GM18520 (cell line): Measurements from ENCODE around the gene MYO5B.

Experiments used
- ATAC-seq: cut with Tn5 transposase; IDR thresholded peaks from one replicate; pipeline ENCODE4 v1.9.1; 2021; ENCODE audit not compliant: unreplicated experiment

Gene MYO5B

DNA sequence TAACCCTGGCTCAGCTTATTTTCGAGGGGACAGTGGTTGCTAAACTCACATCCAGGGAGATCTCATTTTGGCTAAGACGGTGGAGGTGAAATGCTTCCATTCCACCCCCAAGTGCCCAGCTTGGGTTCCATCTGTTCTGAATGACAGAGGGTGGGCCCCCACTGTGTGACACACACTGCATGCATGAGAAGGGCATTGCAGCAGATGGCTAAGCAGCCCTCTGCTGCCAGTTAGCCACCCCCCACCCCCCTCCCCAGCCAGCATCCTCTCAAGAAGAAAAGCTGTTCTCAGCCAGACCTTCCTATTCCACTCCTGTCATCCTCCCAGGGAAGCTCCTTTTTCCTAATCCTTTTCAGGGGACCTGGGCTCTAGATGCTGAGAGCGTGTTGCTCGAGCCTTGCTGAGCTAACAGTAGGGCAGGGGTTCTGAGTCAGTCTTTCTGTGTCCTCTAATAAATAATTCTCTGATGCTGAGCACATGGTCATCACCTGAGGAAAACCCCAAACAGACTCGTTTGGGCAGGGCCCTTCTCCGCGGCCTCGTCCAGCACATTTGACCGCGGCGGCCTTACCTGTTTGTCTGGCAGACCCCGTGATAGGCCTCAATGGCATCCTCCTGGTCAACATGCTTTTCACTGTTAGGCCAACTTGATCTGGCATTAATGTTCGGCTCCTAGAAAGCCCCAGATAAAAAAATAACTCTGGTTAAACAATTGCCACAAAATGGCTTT is 332.1 kb downstream of the MYO5B start:
- ATAC-seq: no peak

DNA sequence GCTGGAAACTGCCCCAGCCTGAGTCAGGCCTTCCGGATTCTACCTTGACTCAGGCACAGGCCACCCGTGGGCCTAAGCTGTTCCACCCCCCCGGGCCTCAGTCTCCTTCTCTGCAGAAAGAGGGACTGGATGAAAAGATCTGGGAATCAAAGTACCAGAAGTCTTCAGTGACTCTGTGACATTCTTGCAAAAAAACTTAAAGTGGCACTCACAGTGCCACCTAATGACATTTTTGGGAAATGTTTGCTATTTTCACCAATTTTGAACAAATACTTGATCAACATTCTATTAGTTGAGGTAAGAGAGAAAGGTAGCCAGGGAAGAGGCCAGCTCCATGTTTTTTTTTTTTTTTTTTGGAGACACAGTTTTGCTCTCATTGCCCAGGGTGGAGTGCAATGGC is 333.3 kb downstream of the MYO5B start:
- no peak for ATAC-seq

DNA sequence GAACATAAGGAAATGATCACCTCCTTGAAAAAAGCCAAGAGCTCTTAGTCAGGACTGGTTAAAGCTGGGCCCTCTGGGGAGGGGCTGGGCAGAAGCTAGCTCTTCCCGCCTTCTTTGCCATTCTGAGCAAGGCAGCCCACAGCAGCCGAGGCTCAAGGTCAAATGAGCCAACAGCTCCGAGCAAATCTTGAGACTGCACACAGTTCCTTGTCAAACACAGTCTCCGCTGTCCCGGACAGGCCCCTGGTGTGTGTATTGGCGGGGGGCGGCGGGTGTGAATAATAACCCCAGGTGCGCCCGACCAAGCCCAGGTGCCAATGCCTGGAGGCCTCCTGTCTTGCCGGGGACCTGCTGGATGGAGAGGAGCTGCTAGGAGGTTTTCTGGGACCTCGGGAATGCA is 335.2 kb downstream of the MYO5B start:
- no peak for ATAC-seq

DNA sequence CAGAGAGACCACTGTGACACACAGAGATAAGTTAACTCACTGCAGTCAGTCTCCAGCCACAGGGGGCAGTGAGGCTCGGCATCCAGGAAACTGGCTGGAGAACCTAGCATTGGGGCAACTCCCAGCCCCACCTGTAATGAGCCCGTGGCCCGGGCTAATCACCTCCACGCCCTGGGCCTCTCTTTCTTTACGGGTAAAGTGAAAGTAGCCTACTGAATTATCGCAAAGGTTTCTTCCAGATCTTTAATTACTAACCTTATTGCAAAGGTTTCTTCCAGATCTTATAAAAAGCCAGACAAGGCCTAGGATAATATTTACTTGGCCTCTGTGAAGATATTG is 336.0 kb downstream of the MYO5B start:
- ATAC-seq: no peak

DNA sequence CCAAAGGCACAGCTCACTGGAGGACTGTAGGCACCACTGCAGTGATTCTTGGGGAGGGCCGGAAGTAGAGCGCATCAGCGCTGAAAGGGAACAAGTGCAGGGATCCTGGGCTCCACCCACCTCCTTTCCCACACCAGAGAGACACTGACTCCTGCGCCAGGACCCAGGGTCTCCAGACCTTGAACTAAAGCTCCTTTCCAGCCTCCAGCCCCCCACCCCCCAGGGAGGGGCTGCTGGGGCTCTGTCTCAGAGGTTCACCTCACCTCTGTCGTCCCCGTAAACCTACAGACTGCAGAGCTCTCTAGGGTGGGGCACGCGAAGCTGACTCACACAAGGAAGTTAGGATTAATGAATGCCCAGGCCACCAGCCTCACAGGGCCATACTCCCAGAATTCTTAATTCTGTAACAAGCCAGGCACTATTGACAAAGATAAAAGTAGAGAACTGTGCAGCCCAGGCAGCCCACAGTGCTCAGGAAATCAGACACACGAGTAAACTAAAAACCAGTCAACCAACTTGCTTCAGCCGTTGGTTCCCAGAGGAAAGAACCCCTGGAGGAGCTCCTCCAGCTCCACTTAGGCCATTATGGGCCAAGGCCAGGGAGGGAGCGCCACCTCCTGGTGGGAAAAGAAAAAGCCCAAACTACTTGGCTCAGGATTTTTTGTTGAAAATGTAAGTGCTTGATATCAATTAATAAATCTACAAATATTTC is 336.5 kb downstream of the MYO5B start:
- ATAC-seq: no peak

DNA sequence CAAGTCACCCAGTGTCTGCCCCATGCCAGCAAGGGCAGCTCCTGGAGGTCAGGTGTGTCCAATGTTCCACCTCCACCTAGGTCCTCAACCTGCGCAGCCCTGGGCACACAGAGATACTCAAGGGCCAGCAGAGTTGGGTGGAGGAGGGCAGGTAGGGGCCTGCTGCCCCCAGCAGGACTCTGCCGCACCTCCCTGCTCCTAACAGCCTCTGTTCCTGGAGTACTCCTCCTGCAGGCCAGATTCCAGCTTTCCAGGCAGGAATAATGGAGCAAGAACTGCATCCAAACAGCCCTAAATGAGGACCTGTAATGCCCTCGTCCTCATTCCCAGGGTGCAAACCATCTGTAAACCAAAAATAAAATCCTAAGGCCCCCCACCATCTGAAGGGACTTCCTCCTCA is 337.2 kb downstream of the MYO5B start:
- no peak for ATAC-seq

DNA sequence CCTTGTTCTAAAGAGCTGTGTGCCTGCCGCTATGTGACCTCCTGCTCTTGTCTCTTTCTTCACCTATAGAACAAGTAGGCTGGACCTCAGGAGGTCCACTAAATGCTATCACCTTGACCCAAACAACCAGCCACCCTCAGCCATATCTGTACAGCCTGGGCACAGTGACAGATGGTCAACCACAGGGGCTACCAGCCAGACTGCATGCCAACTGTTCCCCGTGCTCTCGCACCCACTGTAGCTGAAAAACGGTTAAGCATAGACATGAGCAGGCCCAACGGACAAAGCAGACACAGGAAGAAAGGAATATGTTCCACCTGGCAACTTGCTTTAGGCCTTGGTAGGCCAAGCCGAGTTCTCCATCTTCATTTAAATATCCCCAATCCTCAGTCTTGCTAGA is 338.5 kb downstream of the MYO5B start:
- ATAC-seq: no peak

DNA sequence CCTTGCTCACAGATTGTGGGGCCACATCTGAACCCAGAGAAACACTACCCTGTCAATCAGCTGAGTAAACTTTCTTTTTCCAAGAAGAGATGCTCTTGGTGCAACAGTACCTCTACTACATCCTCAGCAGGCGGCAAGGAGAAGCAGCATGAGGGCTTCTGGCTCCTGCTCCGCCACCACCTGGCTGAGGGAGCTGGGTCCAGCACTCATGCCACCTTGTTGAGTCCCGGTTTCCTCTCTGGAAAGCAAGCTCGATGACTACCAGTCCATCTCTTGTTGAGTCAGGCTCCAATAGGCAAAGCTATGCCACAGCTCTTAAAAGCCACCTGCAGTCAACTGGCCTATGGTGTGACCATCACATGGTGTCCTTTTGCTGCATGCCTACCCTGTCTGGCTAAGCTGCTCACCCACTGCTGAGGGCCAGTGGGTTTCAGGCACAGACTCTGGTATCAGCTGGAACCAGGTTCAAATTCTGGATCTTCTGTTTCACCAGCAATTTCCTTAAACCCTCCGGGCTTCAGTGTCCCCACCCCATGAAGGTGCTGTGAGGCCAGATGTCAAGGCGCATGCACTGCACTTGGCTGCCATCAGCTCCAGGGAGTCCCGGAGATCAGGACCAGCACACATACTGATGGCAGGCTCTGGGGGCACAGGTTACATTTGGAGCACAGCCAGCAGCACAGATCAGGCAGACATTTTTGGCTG is 339.1 kb downstream of the MYO5B start:
- no peak for ATAC-seq

DNA sequence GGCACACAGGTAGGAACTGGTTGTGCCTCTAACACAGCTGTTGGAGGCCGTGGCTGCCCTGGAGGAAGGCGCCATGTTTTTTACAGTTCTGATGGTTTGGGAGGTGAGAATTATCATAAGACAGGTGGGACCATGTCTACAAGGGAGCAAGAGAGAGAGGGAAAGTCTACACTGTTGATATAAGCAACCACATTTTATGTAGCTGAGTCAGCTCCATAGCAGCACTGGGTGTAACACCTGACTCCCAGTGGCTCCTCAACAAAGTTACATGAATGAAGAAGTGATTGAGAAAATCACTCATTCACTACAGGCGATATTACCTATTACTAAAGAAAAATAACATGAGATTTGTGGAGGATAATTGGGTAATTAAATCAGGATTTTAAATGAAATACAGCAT is 340.3 kb downstream of the MYO5B start:
- ATAC-seq: no peak

DNA sequence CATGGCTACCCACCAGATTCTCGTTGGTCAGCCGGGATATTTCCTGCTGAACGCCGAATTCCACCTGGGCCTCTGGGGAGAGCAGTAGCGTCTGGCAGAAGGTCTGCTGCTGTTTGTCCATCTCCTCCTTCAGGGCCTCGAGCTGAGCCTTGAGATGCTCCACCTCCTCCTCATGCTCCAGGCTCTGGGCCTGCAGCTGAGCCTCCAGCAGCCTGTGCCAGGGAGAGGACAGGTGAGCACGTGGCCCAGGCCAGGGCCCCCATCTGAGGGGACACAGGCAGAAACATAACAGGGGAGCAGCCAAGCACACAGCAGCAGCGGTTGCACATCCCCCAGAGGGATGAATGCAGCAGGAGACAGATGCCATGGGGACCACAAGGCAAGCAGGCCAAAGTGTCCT is 341.5 kb downstream of the MYO5B start:
- ATAC-seq: no peak

DNA sequence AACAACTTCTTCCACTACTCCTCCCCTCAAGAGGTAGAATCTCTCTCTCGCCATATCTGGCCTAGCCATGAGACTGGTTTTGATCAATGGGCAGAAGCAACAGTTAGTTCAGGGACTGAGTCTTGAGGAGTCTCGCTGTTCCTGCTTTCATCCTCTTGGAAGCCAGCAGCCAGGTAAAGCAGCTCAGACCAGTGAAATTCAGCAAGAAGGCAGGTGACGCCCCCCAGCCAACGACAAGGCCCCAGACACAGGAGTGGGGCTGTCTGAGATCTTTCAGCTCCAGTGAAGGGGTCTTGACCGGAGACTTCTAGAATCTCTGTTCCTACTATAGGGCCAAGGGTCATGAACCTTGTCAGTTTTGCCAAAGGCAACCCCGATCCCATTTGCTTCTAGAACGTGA is 341.9 kb downstream of the MYO5B start:
- no peak for ATAC-seq

DNA sequence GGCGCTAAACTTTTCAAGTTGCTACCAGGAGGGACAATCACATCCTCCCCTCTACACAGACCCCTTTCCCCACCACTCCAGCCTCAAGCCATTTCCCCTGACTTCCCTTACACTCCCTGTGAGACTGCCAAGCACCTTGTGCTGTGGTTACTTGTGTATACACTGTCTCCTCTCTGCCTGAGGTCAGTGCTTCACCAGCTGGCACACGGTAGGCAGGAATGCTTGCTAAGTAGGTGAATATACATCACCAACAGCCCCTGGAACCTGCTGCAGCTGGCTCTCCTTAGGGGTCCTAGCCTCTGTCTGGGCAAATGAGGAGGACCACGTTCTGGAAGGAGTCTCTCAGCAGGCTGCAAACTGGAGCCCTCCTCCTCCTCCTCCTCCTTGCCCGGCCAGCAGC is 343.3 kb downstream of the MYO5B start:
- ATAC-seq: no peak

DNA sequence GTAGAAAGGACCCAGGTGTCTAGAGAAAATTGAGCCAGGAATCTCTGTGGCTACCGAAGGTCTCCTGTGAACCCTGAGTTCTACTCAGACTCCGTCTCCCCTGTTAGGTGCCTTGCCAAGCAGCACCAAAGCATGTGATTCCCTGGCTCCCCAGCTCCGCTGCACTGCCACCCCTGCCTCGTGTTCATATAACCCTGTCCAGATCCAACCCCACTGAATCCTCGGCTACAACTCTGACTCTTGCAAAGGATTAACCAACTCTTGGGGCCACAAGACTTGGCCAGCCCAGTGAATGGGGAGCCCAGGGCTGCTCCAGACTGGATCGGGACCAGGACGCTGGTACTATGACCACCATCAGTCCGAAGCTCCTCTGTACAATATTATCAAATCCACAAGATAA is 344.3 kb downstream of the MYO5B start:
- ATAC-seq: no peak

DNA sequence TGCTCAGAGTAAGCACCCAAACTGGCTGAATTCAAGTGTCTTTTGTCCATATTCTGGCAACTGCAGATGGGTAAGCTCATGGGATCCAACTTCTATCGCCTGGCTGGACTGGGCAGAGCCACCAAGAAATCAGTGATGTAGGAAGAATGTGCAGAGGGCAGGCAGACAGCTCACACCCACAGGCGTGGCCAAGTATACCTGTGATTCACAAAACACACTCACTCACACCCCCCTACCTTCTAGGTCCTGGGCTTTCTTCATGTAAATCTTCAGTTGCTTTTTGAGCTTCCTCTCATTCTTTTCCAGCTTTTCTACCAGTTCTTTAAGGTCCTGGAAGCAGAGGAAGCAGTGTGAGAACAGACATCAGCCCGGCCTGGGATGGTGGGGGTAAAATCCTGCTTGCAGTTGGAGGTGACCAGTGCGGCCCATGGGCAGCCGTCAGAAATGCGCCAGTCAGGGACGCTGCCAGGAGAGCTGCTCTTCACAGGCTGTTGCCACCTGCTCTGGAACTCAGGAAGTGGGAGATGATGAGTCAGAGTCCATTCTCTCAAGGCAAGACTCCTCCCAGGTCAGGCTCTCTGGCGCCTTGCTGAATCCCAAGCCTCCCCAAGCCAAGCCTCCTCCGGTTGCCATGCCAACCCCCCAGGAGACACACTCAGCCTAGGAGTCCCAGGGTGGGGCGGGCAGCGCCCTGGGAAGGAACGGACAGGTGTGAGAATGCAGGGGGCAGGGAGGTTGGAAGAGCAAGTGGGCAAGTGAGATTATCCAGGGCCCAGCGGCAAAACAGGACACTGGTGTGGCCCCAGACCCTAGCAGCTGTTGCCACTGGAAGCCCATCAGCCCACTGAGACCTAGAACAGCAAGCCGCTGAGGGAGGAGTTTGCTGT is 345.4 kb downstream of the MYO5B start:
- no peak for ATAC-seq

DNA sequence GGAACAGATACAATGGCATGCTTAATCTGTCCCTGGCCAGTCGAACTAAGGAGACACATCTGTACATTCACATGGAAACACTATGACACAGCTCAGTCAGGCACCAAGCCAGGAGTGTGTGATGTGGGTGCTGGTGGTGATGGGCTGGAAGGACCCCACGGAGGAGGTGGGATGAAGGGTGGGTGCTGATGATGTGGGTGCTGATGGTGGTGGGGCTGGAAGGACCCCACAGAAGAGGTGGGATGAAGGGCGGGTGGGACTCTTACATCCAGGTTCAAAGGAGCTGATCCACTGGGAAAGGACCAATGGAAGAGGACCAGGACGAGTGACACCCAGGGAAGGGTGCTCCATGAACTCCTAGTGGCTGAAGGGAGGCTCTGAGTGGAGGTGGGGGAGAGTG is 346.8 kb downstream of the MYO5B start:
- no peak for ATAC-seq

DNA sequence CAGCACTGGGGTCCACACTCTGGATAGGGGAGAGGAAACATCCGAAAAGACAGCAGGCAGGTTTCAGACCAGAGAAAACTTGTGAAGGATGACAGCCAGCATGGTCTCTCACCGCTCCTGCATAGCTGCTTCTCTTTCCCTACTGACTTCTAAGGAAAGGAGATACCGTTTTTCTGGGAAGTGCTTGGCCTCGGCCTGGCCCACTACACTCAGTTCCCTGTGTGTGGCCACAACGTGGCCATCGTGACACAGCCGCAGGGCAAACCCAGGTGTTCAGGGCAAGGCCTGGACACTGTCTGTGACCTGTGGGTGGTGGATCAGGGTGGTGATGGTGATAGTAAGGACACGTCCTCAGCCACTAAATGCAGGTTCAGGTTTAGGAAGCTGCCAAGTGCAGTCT is 347.4 kb downstream of the MYO5B start:
- ATAC-seq: no peak

DNA sequence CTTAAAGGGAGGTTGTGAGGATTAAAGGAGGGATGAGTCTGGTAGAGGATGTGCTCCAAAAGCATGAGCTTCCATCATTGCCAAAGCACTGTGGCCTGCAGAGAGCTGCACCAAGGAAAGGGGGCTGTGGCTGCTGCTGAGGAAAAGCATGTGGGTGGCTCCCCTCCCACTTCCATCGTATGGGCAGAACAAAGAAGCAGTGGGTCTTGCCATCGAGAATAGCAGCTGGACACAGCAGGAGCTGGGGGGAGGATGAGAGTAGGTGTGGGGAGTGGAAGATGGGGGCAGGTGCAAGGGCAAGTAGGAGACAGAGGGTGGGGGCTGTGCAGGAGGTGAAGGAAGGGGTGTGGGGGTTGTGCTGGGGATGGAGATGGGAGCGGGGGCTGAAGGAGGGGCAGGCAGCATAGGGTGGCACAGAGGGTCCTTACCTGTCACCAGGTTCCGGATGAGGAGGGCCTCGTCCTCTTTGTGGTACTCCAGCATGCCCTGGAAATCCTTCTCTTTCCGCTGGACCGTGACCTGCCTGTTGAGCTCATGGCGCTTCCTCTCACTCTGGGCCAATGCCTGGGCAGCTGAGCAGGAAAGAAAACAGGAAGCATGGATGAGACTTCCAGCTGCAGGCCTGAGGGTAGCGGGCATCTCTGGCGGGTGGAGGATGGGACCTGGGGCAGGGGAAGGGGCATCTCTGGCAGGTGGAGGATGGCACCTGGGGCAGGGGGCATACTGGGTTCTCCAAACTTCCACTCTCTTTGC is 348.1 kb downstream of the MYO5B start:
- no peak for ATAC-seq

DNA sequence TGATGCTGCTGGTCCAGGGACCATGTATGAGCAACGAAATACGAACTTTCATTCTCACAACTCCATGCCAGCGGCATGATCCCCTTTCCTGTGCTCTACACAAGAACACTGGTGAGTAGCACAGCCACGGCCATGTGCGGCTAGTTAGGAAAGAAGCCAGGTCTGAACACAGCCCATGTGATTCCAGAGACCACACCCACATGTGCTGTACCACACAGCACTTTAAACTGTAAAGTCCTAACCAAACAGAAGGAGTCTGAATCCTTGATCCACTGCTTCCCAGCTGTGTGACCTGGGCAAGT is 348.6 kb downstream of the MYO5B start:
- ATAC-seq: no peak

DNA sequence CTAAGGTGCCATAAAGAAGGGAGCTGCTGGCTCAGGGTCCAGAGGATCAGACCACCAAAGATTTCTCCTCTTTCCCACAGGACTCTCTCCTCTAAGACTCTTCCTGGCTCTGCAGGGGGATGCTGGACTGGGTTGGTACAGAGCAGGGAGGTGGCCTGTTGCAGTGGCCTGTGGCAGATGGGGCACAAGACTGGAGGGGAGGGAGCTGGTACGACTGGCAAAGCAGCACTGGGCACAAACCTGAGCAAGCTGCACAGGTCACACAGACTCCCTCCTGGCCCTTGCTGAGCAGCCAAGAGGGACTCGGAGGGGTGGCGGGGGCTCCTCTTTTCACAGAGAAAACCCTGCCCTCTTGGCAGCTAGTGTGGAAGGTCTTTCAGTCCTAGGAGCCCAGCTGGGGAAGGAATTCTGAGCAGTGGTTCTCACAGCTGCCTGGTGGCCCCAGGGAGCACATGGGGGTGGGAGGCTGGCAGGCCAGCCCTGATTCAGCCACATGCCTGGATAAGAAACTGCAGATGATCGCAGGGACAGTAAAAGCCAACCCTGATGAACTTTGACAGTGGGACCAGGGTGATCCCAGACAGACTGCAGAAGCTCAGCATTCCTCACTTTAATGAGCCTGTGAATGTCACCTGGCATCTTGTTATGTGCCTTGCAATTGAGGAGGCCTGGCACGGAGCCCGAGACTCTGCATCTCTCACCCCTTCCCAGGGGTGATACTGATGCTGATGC is 349.2 kb downstream of the MYO5B start:
- no peak for ATAC-seq

DNA sequence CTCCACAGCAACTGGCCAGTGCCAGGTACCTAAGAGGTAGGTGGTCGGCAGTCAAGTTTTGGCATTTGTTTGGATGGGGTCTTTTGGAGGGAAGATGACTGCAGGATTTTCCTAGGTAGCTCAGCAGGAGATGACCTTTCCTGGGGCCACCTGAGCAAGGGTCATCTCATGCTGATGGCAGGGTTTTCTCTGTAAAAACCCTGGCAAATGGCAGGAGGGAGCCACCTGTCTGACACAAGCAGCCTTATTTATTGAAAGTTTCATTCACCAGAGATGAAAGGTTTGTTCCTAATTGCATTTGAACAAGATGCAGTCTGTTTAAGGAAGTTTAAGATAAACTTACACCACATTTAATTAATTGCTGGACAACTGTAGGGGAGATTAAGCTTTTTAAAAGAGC is 350.0 kb downstream of the MYO5B start:
- ATAC-seq: no peak
